Measurements from ENCODE around the gene MED7.

DNA sequence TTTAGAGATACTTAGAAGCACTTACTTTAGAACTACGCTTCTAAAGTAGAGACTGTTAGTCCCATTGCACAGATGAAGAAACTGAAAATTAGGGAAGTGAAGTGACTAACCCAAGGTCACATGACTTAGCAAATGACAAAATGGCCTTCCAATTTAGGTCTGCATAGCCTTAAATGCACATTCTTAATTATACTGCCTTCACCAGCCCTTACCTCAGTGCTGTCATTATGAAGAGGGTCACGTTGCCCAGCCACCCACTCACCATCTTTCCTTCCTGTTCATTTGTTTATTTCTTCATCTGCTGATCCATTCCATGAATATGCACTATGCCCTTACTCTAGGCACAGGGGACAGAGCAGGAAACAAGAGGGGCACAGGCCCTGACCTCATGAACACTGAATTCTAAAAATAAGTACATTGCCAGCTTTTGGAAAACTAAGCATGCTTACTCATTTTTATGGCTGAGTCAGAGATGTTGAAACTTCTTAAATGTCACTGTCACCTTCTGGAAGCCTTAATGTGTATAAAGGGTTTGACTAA is 42.5 kb downstream of the MED7 start:
- no peak for TF ChIP-seq RAD21 (IDR thresholded peaks at IDR 0.05)
- TF ChIP-seq, protein P1, sequence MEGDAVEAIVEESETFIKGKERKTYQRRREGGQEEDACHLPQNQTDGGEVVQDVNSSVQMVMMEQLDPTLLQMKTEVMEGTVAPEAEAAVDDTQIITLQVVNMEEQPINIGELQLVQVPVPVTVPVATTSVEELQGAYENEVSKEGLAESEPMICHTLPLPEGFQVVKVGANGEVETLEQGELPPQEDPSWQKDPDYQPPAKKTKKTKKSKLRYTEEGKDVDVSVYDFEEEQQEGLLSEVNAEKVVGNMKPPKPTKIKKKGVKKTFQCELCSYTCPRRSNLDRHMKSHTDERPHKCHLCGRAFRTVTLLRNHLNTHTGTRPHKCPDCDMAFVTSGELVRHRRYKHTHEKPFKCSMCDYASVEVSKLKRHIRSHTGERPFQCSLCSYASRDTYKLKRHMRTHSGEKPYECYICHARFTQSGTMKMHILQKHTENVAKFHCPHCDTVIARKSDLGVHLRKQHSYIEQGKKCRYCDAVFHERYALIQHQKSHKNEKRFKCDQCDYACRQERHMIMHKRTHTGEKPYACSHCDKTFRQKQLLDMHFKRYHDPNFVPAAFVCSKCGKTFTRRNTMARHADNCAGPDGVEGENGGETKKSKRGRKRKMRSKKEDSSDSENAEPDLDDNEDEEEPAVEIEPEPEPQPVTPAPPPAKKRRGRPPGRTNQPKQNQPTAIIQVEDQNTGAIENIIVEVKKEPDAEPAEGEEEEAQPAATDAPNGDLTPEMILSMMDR (IDR thresholded peaks at IDR 0.05; ENCODE audit: low read depth, low read length, missing input control), result no peak
- no peak for TF ChIP-seq EGR1 (IDR thresholded peaks at IDR 0.05; ENCODE audit: low read depth in 2 of 2)
- TF ChIP-seq, protein P2, sequence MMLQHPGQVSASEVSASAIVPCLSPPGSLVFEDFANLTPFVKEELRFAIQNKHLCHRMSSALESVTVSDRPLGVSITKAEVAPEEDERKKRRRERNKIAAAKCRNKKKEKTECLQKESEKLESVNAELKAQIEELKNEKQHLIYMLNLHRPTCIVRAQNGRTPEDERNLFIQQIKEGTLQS (IDR thresholded peaks at IDR 0.05), result no peak
- TF ChIP-seq JUND (IDR thresholded peaks at IDR 0.05), result no peak
- no peak for TF ChIP-seq FOXA2 (IDR thresholded peaks at IDR 0.05)
- TF ChIP-seq, protein P3, sequence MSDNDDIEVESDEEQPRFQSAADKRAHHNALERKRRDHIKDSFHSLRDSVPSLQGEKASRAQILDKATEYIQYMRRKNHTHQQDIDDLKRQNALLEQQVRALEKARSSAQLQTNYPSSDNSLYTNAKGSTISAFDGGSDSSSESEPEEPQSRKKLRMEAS (IDR thresholded peaks at IDR 0.05), result no peak
- no peak for TF ChIP-seq YY1 (IDR thresholded peaks at IDR 0.05)
- TF ChIP-seq TAF1 (conservative IDR thresholded peaks at IDR 0.05), result no peak
- TF ChIP-seq, protein P4, sequence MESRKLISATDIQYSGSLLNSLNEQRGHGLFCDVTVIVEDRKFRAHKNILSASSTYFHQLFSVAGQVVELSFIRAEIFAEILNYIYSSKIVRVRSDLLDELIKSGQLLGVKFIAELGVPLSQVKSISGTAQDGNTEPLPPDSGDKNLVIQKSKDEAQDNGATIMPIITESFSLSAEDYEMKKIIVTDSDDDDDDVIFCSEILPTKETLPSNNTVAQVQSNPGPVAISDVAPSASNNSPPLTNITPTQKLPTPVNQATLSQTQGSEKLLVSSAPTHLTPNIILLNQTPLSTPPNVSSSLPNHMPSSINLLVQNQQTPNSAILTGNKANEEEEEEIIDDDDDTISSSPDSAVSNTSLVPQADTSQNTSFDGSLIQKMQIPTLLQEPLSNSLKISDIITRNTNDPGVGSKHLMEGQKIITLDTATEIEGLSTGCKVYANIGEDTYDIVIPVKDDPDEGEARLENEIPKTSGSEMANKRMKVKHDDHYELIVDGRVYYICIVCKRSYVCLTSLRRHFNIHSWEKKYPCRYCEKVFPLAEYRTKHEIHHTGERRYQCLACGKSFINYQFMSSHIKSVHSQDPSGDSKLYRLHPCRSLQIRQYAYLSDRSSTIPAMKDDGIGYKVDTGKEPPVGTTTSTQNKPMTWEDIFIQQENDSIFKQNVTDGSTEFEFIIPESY (IDR thresholded peaks at IDR 0.05), result no peak
- no peak for TF ChIP-seq HNF4G (IDR thresholded peaks at IDR 0.05)
- TF ChIP-seq FOXA1 (IDR thresholded peaks at IDR 0.05), result no peak
- TF ChIP-seq GABPA (IDR thresholded peaks at IDR 0.05 in 1 of 2, conservative IDR thresholded peaks at IDR 0.05 in 1 of 2), result no peak
